ENCODE results near the gene PHF19. TPM values are rescaled to one million over a fixed set of nuclear protein-coding genes. Genes with fewer than 3 reads are reported as not detected.

The PHF19 gene
- total and polyA plus RNA-seq, 2 donors, result 32.6 to 47.1 TPM

- Histone ChIP-seq H3K27me3 (ENCODE audit: control insufficient read depth in 2 of 2, insufficient read depth in 1 of 2, low read length in 1 of 2) (no peaks in the 10 kb centered on the region), H3K4me3 (ENCODE audit: low read length in 2 of 2) (no peak overlapping the region), H3K4me1 (ENCODE audit: control insufficient read depth in 2 of 2, insufficient read depth in 2 of 2, low read length in 2 of 2) (peaks cover 54 to 94% of the 10 kb centered on the region in 2 donors), H3K36me3 (ENCODE audit: control insufficient read depth in 2 of 2, insufficient read depth in 2 of 2, low read length in 1 of 2) (no peaks in the 10 kb centered on the region), H3K27ac (ENCODE audit: low read depth in 1 of 2, low read length in 1 of 2) (no peak overlapping the region), H3K9me3 (ENCODE audit: control insufficient read depth in 2 of 2, insufficient read depth in 1 of 2, low read length in 1 of 2) (peaks cover 0 to 4% of the 10 kb centered on the region in 2 donors)
- DNase-seq (ENCODE audit: low read depth in 6 of 9, low spot score in 9 of 9), result no peak
- 99% methylated on average over 3 of the region's 3 CpGs for WGBS
These were observed 21.4 kb upstream of the PHF19 start for GRCh38 chr9:120898396-120898795.

GRCh38 chr9:120895951-120896350, 19.0 kb upstream of the PHF19 start:
- Histone ChIP-seq H3K4me1 (ENCODE audit: control insufficient read depth in 2 of 2, insufficient read depth in 2 of 2, low read length in 2 of 2) (peaks cover 56 to 95% of the 10 kb centered on the region in 2 donors), H3K27me3 (ENCODE audit: control insufficient read depth in 2 of 2, insufficient read depth in 1 of 2, low read length in 1 of 2) (no peaks in the 10 kb centered on the region), H3K27ac (ENCODE audit: low read depth in 1 of 2, low read length in 1 of 2) (peak overlapping the region in 1 of 2 donors; percentile 27), H3K9me3 (ENCODE audit: control insufficient read depth in 2 of 2, insufficient read depth in 1 of 2, low read length in 1 of 2) (peaks cover 0 to 4% of the 10 kb centered on the region in 2 donors), H3K4me3 (ENCODE audit: low read length in 2 of 2) (no peak overlapping the region), H3K36me3 (ENCODE audit: control insufficient read depth in 2 of 2, insufficient read depth in 2 of 2, low read length in 1 of 2) (no peaks in the 10 kb centered on the region)
- WGBS, result 98% methylated on average over 2 of the region's 2 CpGs
- DNase-seq (ENCODE audit: low read depth in 6 of 9, low spot score in 9 of 9), result no peak

GRCh38 chr9:120894321-120895148, 17.5 kb upstream of the PHF19 start:
- Histone ChIP-seq H3K4me1 (ENCODE audit: control insufficient read depth in 2 of 2, insufficient read depth in 2 of 2, low read length in 2 of 2) (peaks cover 60 to 95% of the 10 kb centered on the region in 2 donors), H3K27me3 (ENCODE audit: control insufficient read depth in 2 of 2, insufficient read depth in 1 of 2, low read length in 1 of 2) (no peaks in the 10 kb centered on the region), H3K36me3 (ENCODE audit: control insufficient read depth in 2 of 2, insufficient read depth in 2 of 2, low read length in 1 of 2) (no peaks in the 10 kb centered on the region), H3K27ac (ENCODE audit: low read depth in 1 of 2, low read length in 1 of 2) (peak overlapping the region; percentile 58 to 97), H3K9me3 (ENCODE audit: control insufficient read depth in 2 of 2, insufficient read depth in 1 of 2, low read length in 1 of 2) (peaks cover 0 to 4% of the 10 kb centered on the region in 2 donors), H3K4me3 (ENCODE audit: low read length in 2 of 2) (no peak overlapping the region)
- 93% methylated on average over 63 of the region's 63 CpGs for WGBS
- DNase-seq (ENCODE audit: low read depth in 6 of 9, low spot score in 9 of 9), result no peak

- Histone ChIP-seq H3K9me3 (ENCODE audit: control insufficient read depth in 2 of 2, insufficient read depth in 1 of 2, low read length in 1 of 2) (peaks cover 0 to 4% of the 10 kb centered on the region in 2 donors), H3K4me3 (ENCODE audit: low read length in 2 of 2) (no peak overlapping the region), H3K4me1 (ENCODE audit: control insufficient read depth in 2 of 2, insufficient read depth in 2 of 2, low read length in 2 of 2) (peaks cover 58 to 96% of the 10 kb centered on the region in 2 donors), H3K36me3 (ENCODE audit: control insufficient read depth in 2 of 2, insufficient read depth in 2 of 2, low read length in 1 of 2) (no peaks in the 10 kb centered on the region), H3K27ac (ENCODE audit: low read depth in 1 of 2, low read length in 1 of 2) (peak overlapping the region; percentile 79 to 97), H3K27me3 (ENCODE audit: control insufficient read depth in 2 of 2, insufficient read depth in 1 of 2, low read length in 1 of 2) (no peaks in the 10 kb centered on the region)
- DNase-seq (ENCODE audit: low read depth in 6 of 9, low spot score in 9 of 9), result peak in 1 of 9 donors; percentile 49
- WGBS, result 95% methylated on average over 13 of the region's 13 CpGs
These were observed 16.8 kb upstream of the PHF19 start for GRCh38 chr9:120893611-120894307.

- no peaks in the 10 kb centered on the region for H3K27me3 ChIP-seq (ENCODE audit: control insufficient read depth in 2 of 2, insufficient read depth in 1 of 2, low read length in 1 of 2)
- H3K27ac ChIP-seq (ENCODE audit: low read depth in 1 of 2, low read length in 1 of 2), result peak overlapping the region; percentile 79 to 97
- H3K4me1 ChIP-seq (ENCODE audit: control insufficient read depth in 2 of 2, insufficient read depth in 2 of 2, low read length in 2 of 2), result peaks cover 58 to 93% of the 10 kb centered on the region in 2 donors
- WGBS, result 61% methylated on average over 6 of the region's 6 CpGs
- DNase-seq (ENCODE audit: low read depth in 6 of 9, low spot score in 9 of 9), result peak in 4 of 9 donors; percentile 74 to 90 (median 75)
- H3K9me3 ChIP-seq (ENCODE audit: control insufficient read depth in 2 of 2, insufficient read depth in 1 of 2, low read length in 1 of 2), result peaks cover 0 to 4% of the 10 kb centered on the region in 2 donors
- H3K4me3 ChIP-seq (ENCODE audit: low read length in 2 of 2), result no peak overlapping the region
- no peaks in the 10 kb centered on the region for H3K36me3 ChIP-seq (ENCODE audit: control insufficient read depth in 2 of 2, insufficient read depth in 2 of 2, low read length in 1 of 2)
These were observed 16.0 kb upstream of the PHF19 start for GRCh38 chr9:120892748-120893610.

- H3K27ac ChIP-seq (ENCODE audit: low read depth in 1 of 2, low read length in 1 of 2), result peak overlapping the region; percentile 94 to 97
- WGBS, result 25% methylated on average over 15 of the region's 15 CpGs
- peak in 1 of 9 donors; percentile 66 for DNase-seq (ENCODE audit: low read depth in 6 of 9, low spot score in 9 of 9)
These were observed 15.1 kb upstream of the PHF19 start for GRCh38 chr9:120891884-120892747.

GRCh38 chr9:120891245-120891883, 14.4 kb upstream of the PHF19 start:
- H3K27me3 ChIP-seq (ENCODE audit: control insufficient read depth in 2 of 2, insufficient read depth in 1 of 2, low read length in 1 of 2), result no peaks in the 10 kb centered on the region
- H3K27ac ChIP-seq (ENCODE audit: low read depth in 1 of 2, low read length in 1 of 2), result peak overlapping the region; percentile 94 to 97
- peak in 1 of 9 donors; percentile 79 for DNase-seq (ENCODE audit: low read depth in 6 of 9, low spot score in 9 of 9)
- H3K36me3 ChIP-seq (ENCODE audit: control insufficient read depth in 2 of 2, insufficient read depth in 2 of 2, low read length in 1 of 2), result no peaks in the 10 kb centered on the region
- 44% methylated on average over 10 of the region's 10 CpGs for WGBS
- peaks cover 50 to 84% of the 10 kb centered on the region in 2 donors for H3K4me1 ChIP-seq (ENCODE audit: control insufficient read depth in 2 of 2, insufficient read depth in 2 of 2, low read length in 2 of 2)
- H3K4me3 ChIP-seq (ENCODE audit: low read length in 2 of 2), result no peak overlapping the region
- no peaks in the 10 kb centered on the region for H3K9me3 ChIP-seq (ENCODE audit: control insufficient read depth in 2 of 2, insufficient read depth in 1 of 2, low read length in 1 of 2)

More at GRCh38 chr9:120891884-120892747, 15.1 kb upstream of the PHF19 start:
- Histone ChIP-seq H3K4me1 (ENCODE audit: control insufficient read depth in 2 of 2, insufficient read depth in 2 of 2, low read length in 2 of 2) (peaks cover 52 to 84% of the 10 kb centered on the region in 2 donors), H3K36me3 (ENCODE audit: control insufficient read depth in 2 of 2, insufficient read depth in 2 of 2, low read length in 1 of 2) (no peaks in the 10 kb centered on the region), H3K9me3 (ENCODE audit: control insufficient read depth in 2 of 2, insufficient read depth in 1 of 2, low read length in 1 of 2) (peaks cover 0 to 4% of the 10 kb centered on the region in 2 donors), H3K4me3 (ENCODE audit: low read length in 2 of 2) (no peak overlapping the region), H3K27me3 (ENCODE audit: control insufficient read depth in 2 of 2, insufficient read depth in 1 of 2, low read length in 1 of 2) (no peaks in the 10 kb centered on the region)

Data from thymus (tissue), 11 donors.